Bronchial epithelial cell (primary cell): Measurements from ENCODE around the gene SH3YL1. TPM values are rescaled to one million over a fixed set of nuclear protein-coding genes. Genes with fewer than 3 reads are reported as not detected.
A peak's percentile ranks its signal among the peaks of the same experiment; 100 is the strongest.

Experiments used
- DNase-seq: peaks from one replicate; pipeline ENCODE4 v3.0.0-alpha.2; 2010; ENCODE audit warnings: low read depth
- FAIRE-seq: peaks from 2 replicates; lab custom pipeline; 2011; peaks lifted over from hg19 to GRCh38; lab: Jason Lieb, UNC
- H3K27me3 ChIP-seq: 2 replicates; pipeline ENCODE4 v1.5.1; 2011; ENCODE audit warnings: low read length; ENCODE audit not compliant: control insufficient read depth, insufficient read depth
- H3K36me3 ChIP-seq: 2 replicates; pipeline ENCODE4 v1.5.1; 2011; ENCODE audit warnings: low read length; ENCODE audit not compliant: control insufficient read depth, insufficient read depth
- H3K4me3 ChIP-seq: 2 replicates; pipeline ENCODE4 v1.5.1; 2011; ENCODE audit warnings: mild to moderate bottlenecking, low read depth, low read length, control low read depth
- CTCF ChIP-seq: IDR thresholded peaks from 2 replicates; pipeline ENCODE4 v1.5.1; 2011; ENCODE audit warnings: mild to moderate bottlenecking, moderate library complexity, low read length, control low read depth, inconsistent platforms; ENCODE audit not compliant: insufficient read depth, severe bottlenecking
- total RNA-seq: library from RNA; depleted of rRNA; stranded (reverse); fragments of >200 nt; gene quantifications from 2 replicates; pipeline ENCODE4 v1.2.1, GENCODE V29; 2014

Gene SH3YL1
- total RNA-seq, 1 donor from 2014 or later, result 104 TPM

GRCh38 chr2:187825-188224 lies 76.0 kb downstream of the SH3YL1 start:
- no peak for TF ChIP-seq CTCF
- Histone ChIP-seq H3K4me3 (no peak overlapping the region), H3K36me3 (no peaks in the 10 kb centered on the region), H3K27me3 (no peaks in the 10 kb centered on the region)
- no peak for DNase-seq
- no peak for FAIRE-seq

GRCh38 chr2:185221-185620 lies 78.6 kb downstream of the SH3YL1 start:
- DNase-seq, result peak; percentile 78
- no peaks in the 10 kb centered on the region for H3K27me3 ChIP-seq
- no peak for TF ChIP-seq CTCF
- no peaks in the 10 kb centered on the region for H3K36me3 ChIP-seq
- FAIRE-seq, result no peak
- no peak overlapping the region for H3K4me3 ChIP-seq

- no peak for FAIRE-seq
Measured at GRCh38 chr2:184695-185094, 79.1 kb downstream of the SH3YL1 start.

GRCh38 chr2:182509-183122 lies 81.2 kb downstream of the SH3YL1 start:
- no peaks in the 10 kb centered on the region for H3K36me3 ChIP-seq
- H3K27me3 ChIP-seq, result no peaks in the 10 kb centered on the region
- H3K4me3 ChIP-seq, result no peak overlapping the region
- DNase-seq (no peak), FAIRE-seq (no peak)
- TF ChIP-seq CTCF, result no peak

More at GRCh38 chr2:184695-185094, 79.1 kb downstream of the SH3YL1 start:
- no peaks in the 10 kb centered on the region for H3K36me3 ChIP-seq
- no peak for TF ChIP-seq CTCF
- no peak overlapping the region for H3K4me3 ChIP-seq
- DNase-seq, result no peak
- no peaks in the 10 kb centered on the region for H3K27me3 ChIP-seq

GRCh38 chr2:180311-180710 lies 83.5 kb downstream of the SH3YL1 start:
- Histone ChIP-seq H3K36me3 (no peaks in the 10 kb centered on the region), H3K27me3 (no peaks in the 10 kb centered on the region), H3K4me3 (no peak overlapping the region)
- TF ChIP-seq CTCF, result no peak
- DNase-seq, result no peak
- peak; percentile 75 for FAIRE-seq

- Histone ChIP-seq H3K27me3 (no peaks in the 10 kb centered on the region), H3K36me3 (no peaks in the 10 kb centered on the region), H3K4me3 (no peak overlapping the region)
- no peak for DNase-seq
- FAIRE-seq, result no peak
- no peak for TF ChIP-seq CTCF
Measured at GRCh38 chr2:179886-180285, 83.9 kb downstream of the SH3YL1 start.
